Muscle layer of colon (tissue), 2 donors: ENCODE results near the gene SYTL3.

Source experiments
- H3K27ac ChIP-seq: one replicate; pipeline ENCODE4 v1.7.0; 2013; ENCODE audit warnings: low read depth, mild to moderate bottlenecking, low read length, moderate library complexity
- H3K27me3 ChIP-seq, 2 donors: one replicate each; pipeline ENCODE4 v1.7.0; 2013; ENCODE audit warnings: low read length in 2 of 2, mild to moderate bottlenecking in 2 of 2; ENCODE audit not compliant: insufficient read depth in 2 of 2, control insufficient read depth in 1 of 2
- H3K36me3 ChIP-seq: one replicate; pipeline ENCODE4 v1.7.0; 2013; ENCODE audit warnings: mild to moderate bottlenecking, low read length; ENCODE audit not compliant: insufficient read depth
- H3K4me1 ChIP-seq: one replicate; pipeline ENCODE4 v1.7.0; 2013; ENCODE audit warnings: mild to moderate bottlenecking, low read length; ENCODE audit not compliant: insufficient read depth
- H3K4me3 ChIP-seq, 2 donors: one replicate each; pipeline ENCODE4 v1.7.0; 2013; ENCODE audit warnings: low read length in 2 of 2, low read depth in 1 of 2, mild to moderate bottlenecking in 1 of 2, moderate library complexity in 1 of 2
- H3K9ac ChIP-seq: one replicate; pipeline ENCODE4 v1.7.0; 2013; ENCODE audit warnings: low read length
- H3K9me3 ChIP-seq: one replicate; pipeline ENCODE4 v1.7.0; 2013; ENCODE audit warnings: mild to moderate bottlenecking, low read length
- donor health status: abdominal sarcoma.
- donor health status: Adenocarcinoma of cecum.

Gene SYTL3

GRCh38 chr6:158707120-158707820 is 57.4 kb downstream of the SYTL3 start:
- Histone ChIP-seq H3K27ac (peak overlapping the region; percentile 13), H3K36me3 (no peaks in the 10 kb centered on the region), H3K4me1 (peaks cover 26% of the 10 kb centered on the region), H3K27me3 (no peaks in the 10 kb centered on the region), H3K9ac (no peak overlapping the region), H3K4me3 (no peak overlapping the region), H3K9me3 (no peaks in the 10 kb centered on the region)

GRCh38 chr6:158707821-158708195 is 58.0 kb downstream of the SYTL3 start:
- peaks cover 26% of the 10 kb centered on the region for H3K4me1 ChIP-seq
- peak overlapping the region in 1 of 2 donors; percentile 4 for H3K4me3 ChIP-seq
- H3K9me3 ChIP-seq: no peaks in the 10 kb centered on the region
- peak overlapping the region; percentile 13 for H3K27ac ChIP-seq
- no peaks in the 10 kb centered on the region for H3K27me3 ChIP-seq
- no peaks in the 10 kb centered on the region for H3K36me3 ChIP-seq
- no peak overlapping the region for H3K9ac ChIP-seq

GRCh38 chr6:158708239-158708638 is 58.4 kb downstream of the SYTL3 start:
- H3K27ac ChIP-seq: peak overlapping the region; percentile 24
- H3K9ac ChIP-seq: no peak overlapping the region
- H3K27me3 ChIP-seq: no peaks in the 10 kb centered on the region
- H3K4me1 ChIP-seq: peaks cover 26% of the 10 kb centered on the region
- H3K4me3 ChIP-seq: peak overlapping the region in 1 of 2 donors; percentile 4
- H3K36me3 ChIP-seq: no peaks in the 10 kb centered on the region
- no peaks in the 10 kb centered on the region for H3K9me3 ChIP-seq

GRCh38 chr6:158709809-158710208 is 60.0 kb downstream of the SYTL3 start:
- Histone ChIP-seq H3K4me1 (peaks cover 26% of the 10 kb centered on the region), H3K27ac (no peak overlapping the region), H3K4me3 (no peak overlapping the region), H3K9me3 (no peaks in the 10 kb centered on the region), H3K9ac (no peak overlapping the region), H3K36me3 (no peaks in the 10 kb centered on the region), H3K27me3 (no peaks in the 10 kb centered on the region)

GRCh38 chr6:158711264-158711663 is 61.4 kb downstream of the SYTL3 start:
- Histone ChIP-seq H3K4me3 (no peak overlapping the region), H3K9me3 (no peaks in the 10 kb centered on the region), H3K36me3 (no peaks in the 10 kb centered on the region), H3K27me3 (no peaks in the 10 kb centered on the region), H3K4me1 (peaks cover 21% of the 10 kb centered on the region), H3K27ac (no peak overlapping the region), H3K9ac (no peak overlapping the region)

- no peak overlapping the region for H3K4me3 ChIP-seq
- H3K4me1 ChIP-seq: peaks cover under 1% of the 10 kb centered on the region
- H3K27me3 ChIP-seq: no peaks in the 10 kb centered on the region
- H3K27ac ChIP-seq: no peak overlapping the region
- no peaks in the 10 kb centered on the region for H3K36me3 ChIP-seq
- no peaks in the 10 kb centered on the region for H3K9me3 ChIP-seq
- no peak overlapping the region for H3K9ac ChIP-seq
Observed at GRCh38 chr6:158713469-158713868, 63.6 kb downstream of the SYTL3 start.

- Histone ChIP-seq H3K4me1 (no peaks in the 10 kb centered on the region), H3K9ac (no peak overlapping the region), H3K36me3 (no peaks in the 10 kb centered on the region), H3K27ac (no peak overlapping the region), H3K27me3 (no peaks in the 10 kb centered on the region), H3K4me3 (no peak overlapping the region), H3K9me3 (no peaks in the 10 kb centered on the region)
Observed at GRCh38 chr6:158714706-158715105, 64.9 kb downstream of the SYTL3 start.

- Histone ChIP-seq H3K27me3 (no peaks in the 10 kb centered on the region), H3K4me1 (no peaks in the 10 kb centered on the region), H3K36me3 (no peaks in the 10 kb centered on the region), H3K9ac (no peak overlapping the region), H3K27ac (no peak overlapping the region), H3K9me3 (no peaks in the 10 kb centered on the region), H3K4me3 (no peak overlapping the region)
Observed at GRCh38 chr6:158715330-158716311, 65.8 kb downstream of the SYTL3 start.

- Histone ChIP-seq H3K4me1 (no peaks in the 10 kb centered on the region), H3K9ac (no peak overlapping the region), H3K27ac (no peak overlapping the region), H3K36me3 (no peaks in the 10 kb centered on the region), H3K4me3 (no peak overlapping the region), H3K27me3 (no peaks in the 10 kb centered on the region), H3K9me3 (no peaks in the 10 kb centered on the region)
Observed at GRCh38 chr6:158717341-158718330, 67.8 kb downstream of the SYTL3 start.

- Histone ChIP-seq H3K36me3 (no peaks in the 10 kb centered on the region), H3K9me3 (no peaks in the 10 kb centered on the region), H3K27me3 (no peaks in the 10 kb centered on the region), H3K27ac (no peak overlapping the region), H3K4me3 (no peak overlapping the region), H3K4me1 (no peaks in the 10 kb centered on the region), H3K9ac (no peak overlapping the region)
Observed at GRCh38 chr6:158718461-158719046, 68.7 kb downstream of the SYTL3 start.
